ENCODE measurements around the gene GFRA1.

DNA sequence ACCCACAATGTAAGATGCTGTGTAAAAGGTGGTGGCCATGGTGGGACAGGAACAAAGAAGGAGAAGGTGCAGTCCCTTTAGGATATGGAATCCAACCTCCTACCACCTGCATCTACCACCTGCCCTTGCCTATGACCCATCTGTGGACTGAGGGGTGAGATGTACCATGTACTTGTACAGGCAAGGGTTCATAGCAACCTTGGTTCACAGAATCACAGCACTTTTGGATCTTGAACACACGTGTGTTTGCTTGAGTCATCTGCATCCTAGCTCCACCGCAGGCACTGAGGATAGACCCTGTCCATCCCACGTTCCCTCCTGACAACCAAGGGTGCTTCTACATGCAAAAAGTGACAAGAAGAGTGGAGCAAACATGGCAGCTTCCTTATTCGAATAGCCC is 162.3 kb downstream of the GFRA1 start:
- TF ChIP-seq CTCF (conservative IDR thresholded peaks at IDR 0.05 in 1 of 2, IDR thresholded peaks at IDR 0.05 in 1 of 2; ENCODE audit: low read depth in 1 of 2, low read length in 2 of 2): no peak
- TF ChIP-seq EZH2 (IDR thresholded peaks at IDR 0.05; ENCODE audit: low read length, missing control alignments): no peak
